Body of pancreas (tissue), 4 donors: ENCODE data around the gene WFS1. TPM values are rescaled to one million over a fixed set of nuclear protein-coding genes. Genes with fewer than 3 reads are reported as not detected.

Experiments used
- ATAC-seq: fragments of 150-250 bp; one replicate; pipeline ENCODE4 v1.9.1; 2016
- DNase-seq, 4 donors: peaks; one replicate each; pipeline ENCODE4 v3.0.0-alpha.2; 2019
- H3K27ac ChIP-seq, 4 donors: fragments of 200-600 bp; sonication (generic); 1 replicate in 3 of 4; 2 replicates in 1 of 4; pipeline versions ENCODE4 v1.5.1 to v1.6.1; 2016 to 2019; ENCODE audit warnings: mild to moderate bottlenecking in 1 of 4, mixed read lengths in 1 of 4, moderate library complexity in 1 of 4
- H3K27me3 ChIP-seq, 2 donors: fragments of 200-600 bp; sonication (generic); one replicate each; pipeline ENCODE4 v1.6.0; 2016; ENCODE audit warnings: mild to moderate bottlenecking in 1 of 2
- H3K36me3 ChIP-seq, 2 donors: fragments of 200-600 bp; sonication (generic); replicated peaks in 1 of 2; 2 replicates each; pipeline ENCODE4 v1.5.1; 2016; ENCODE audit warnings: low read depth in 2 of 2; ENCODE audit not compliant: insufficient read depth in 1 of 2
- H3K4me1 ChIP-seq: fragments of 200-600 bp; sonication (generic); one replicate; pipeline ENCODE4 v1.6.0; 2016
- H3K4me3 ChIP-seq, 2 donors: fragments of 200-600 bp; sonication (generic); 1 replicate in 1 of 2; 2 replicates in 1 of 2; pipeline ENCODE4 v1.5.1; 2016 to 2019
- H3K9me3 ChIP-seq, 3 donors: fragments of 200-600 bp; sonication (generic); 1 replicate in 2 of 3; 2 replicates in 1 of 3; pipeline ENCODE4 v1.5.1; 2016
- CTCF ChIP-seq, 7 experiments: fragments of 450-650 bp in 4 of 7; fragments of 200-600 bp in 3 of 7; sonication (generic) in 3 of 7; IDR thresholded peaks; one replicate each; pipeline ENCODE4 v1.5.1; 2016 to 2019; ENCODE audit warnings: antibody characterized with exemption in 7 of 7
- POLR2A ChIP-seq, 3 donors: fragments of 450-650 bp; IDR thresholded peaks; one replicate each; pipeline ENCODE4 v1.6.1; 2016; ENCODE audit warnings: antibody characterized with exemption in 3 of 3, mild to moderate bottlenecking in 2 of 3
- WGBS, 2 donors: methylation state at CpG; one replicate each; pipeline ENCODE4 v1.1.5; 2017; 5-methylcytosine and 5-hydroxymethylcytosine counted together
- intact Hi-C: fragments of 100-400 bp; cut with DNase I; formaldehyde crosslinking; loops from one replicate; pipeline ENCODE4 v1.15.1; 2023
- total RNA-seq, 2 donors: library from RNA; depleted of rRNA; stranded (reverse); fragments of >200 nt; gene quantifications; one replicate each; pipeline ENCODE4 v1.1.0, GENCODE V29; 2016

The WFS1 gene
- total RNA-seq, 2 donors from 2014 or later: 18.4 to 31.6 TPM

- peaks cover 54% of the 10 kb centered on the region for H3K4me1 ChIP-seq
- no peak for TF ChIP-seq POLR2A (IDR thresholded peaks at IDR 0.05)
- no peak for TF ChIP-seq CTCF (IDR thresholded peaks at IDR 0.05)
- no peak for ATAC-seq
These were observed 3.4 kb downstream of the WFS1 start for GRCh38 chr4:6272863-6273660.

GRCh38 chr4:6273661-6273990 lies 4.0 kb downstream of the WFS1 start:
- DNase-seq: no peak
- ATAC-seq: no peak
- 60 to 77% methylated on average over 1 of the region's 1 CpG for WGBS, 2 donors
- Histone ChIP-seq H3K9me3 (no peaks in the 10 kb centered on the region), H3K27ac (no peak overlapping the region), H3K4me1 (peaks cover 59% of the 10 kb centered on the region), H3K27me3 (no peaks in the 10 kb centered on the region), H3K36me3 (no peaks in the 10 kb centered on the region), H3K4me3 (no peak overlapping the region)
- TF ChIP-seq CTCF (IDR thresholded peaks at IDR 0.05): no peak
- no peak for TF ChIP-seq POLR2A (IDR thresholded peaks at IDR 0.05)
- intact Hi-C loops: no loop called here

More at GRCh38 chr4:6272863-6273660, 3.4 kb downstream of the WFS1 start:
- H3K4me3 ChIP-seq: no peak overlapping the region
- no peaks in the 10 kb centered on the region for H3K9me3 ChIP-seq
- no peak overlapping the region for H3K27ac ChIP-seq
- DNase-seq: peak in 1 of 4 donors; percentile 41
- H3K27me3 ChIP-seq: no peaks in the 10 kb centered on the region
- no peaks in the 10 kb centered on the region for H3K36me3 ChIP-seq
- 57 to 67% methylated on average over 15 of the region's 15 CpGs for WGBS, 2 donors
- intact Hi-C loops: no loop called here

DNA sequence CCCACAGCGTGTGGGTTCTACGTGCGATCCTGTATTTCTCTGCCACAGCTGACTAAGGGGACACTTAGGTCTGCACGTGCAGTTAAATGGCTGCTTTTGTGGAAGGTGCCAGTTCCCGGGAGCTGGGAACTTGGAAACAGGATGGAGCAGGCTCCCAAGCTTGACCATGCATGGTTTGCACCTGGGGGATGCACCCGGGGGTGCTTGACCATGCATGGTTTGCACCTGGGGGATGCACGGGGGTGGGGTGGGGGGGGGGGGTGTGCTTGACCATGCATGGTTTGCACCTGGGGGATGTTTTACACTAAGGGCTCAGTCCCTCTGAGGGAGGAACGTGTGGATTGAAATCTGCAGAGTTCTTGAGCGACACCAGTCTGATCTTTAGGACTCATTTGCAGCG lies 5.7 kb downstream of the WFS1 start:
- H3K4me1 ChIP-seq: peaks cover 58% of the 10 kb centered on the region
- intact Hi-C loops: no loop called here
- no peaks in the 10 kb centered on the region for H3K27me3 ChIP-seq
- ATAC-seq: no peak
- TF ChIP-seq CTCF (IDR thresholded peaks at IDR 0.05): no peak
- no peak for TF ChIP-seq POLR2A (IDR thresholded peaks at IDR 0.05)
- no peak overlapping the region for H3K27ac ChIP-seq
- no peaks in the 10 kb centered on the region for H3K9me3 ChIP-seq
- no peak overlapping the region for H3K4me3 ChIP-seq
- no peak for DNase-seq
- no peaks in the 10 kb centered on the region for H3K36me3 ChIP-seq
- 80 to 87% methylated on average over 7 to 10 of the region's 10 CpGs for WGBS, 2 donors

GRCh38 chr4:6275898-6276806 lies 6.5 kb downstream of the WFS1 start:
- H3K27ac ChIP-seq: no peak overlapping the region
- intact Hi-C loops: no loop called here
- H3K27me3 ChIP-seq: no peaks in the 10 kb centered on the region
- ATAC-seq: no peak
- DNase-seq: peak in 2 of 4 donors; percentile 49 to 53
- no peak overlapping the region for H3K4me3 ChIP-seq
- no peak for TF ChIP-seq CTCF (IDR thresholded peaks at IDR 0.05)
- TF ChIP-seq POLR2A (IDR thresholded peaks at IDR 0.05): no peak
- H3K9me3 ChIP-seq: no peaks in the 10 kb centered on the region
- 76 to 82% methylated on average over 9 to 22 of the region's 22 CpGs for WGBS, 2 donors
- peaks cover 50% of the 10 kb centered on the region for H3K4me1 ChIP-seq
- no peaks in the 10 kb centered on the region for H3K36me3 ChIP-seq
